CD4-positive, alpha-beta T cell (primary cell): ENCODE data around the gene ENTPD2. TPM values are rescaled to one million over a fixed set of nuclear protein-coding genes. Genes with fewer than 3 reads are reported as not detected.

Experiments used
- ATAC-seq: fragments of 200-7000 bp; cut with Tn5 transposase; one replicate; pipeline ENCODE4 v1.10.0; 2022; ENCODE audit warnings: mild to moderate bottlenecking; ENCODE audit not compliant: poor library complexity
- CTCF ChIA-PET: fragments of 350-600 bp; sonication (Branson Sonifier 250); formaldehyde crosslinking; loops from one replicate; lab custom pipeline; 2021; ENCODE audit warnings: antibody characterized with exemption, inconsistent platforms; lab: Charles Lee
- POLR2A ChIA-PET: fragments of 350-600 bp; sonication (Branson Sonifier 250); formaldehyde crosslinking; loops from one replicate; lab custom pipeline; 2021; ENCODE audit warnings: antibody characterized with exemption, inconsistent platforms; lab: Charles Lee
- DNase-seq, 14 experiments: peaks; one replicate each; pipeline ENCODE4 v3.0.0-alpha.2; 2013 to 2020; ENCODE audit warnings: mixed read lengths in 2 of 14
- H3K27ac ChIP-seq, 2 donors: one replicate each; pipeline versions ENCODE4 v1.5.1 to v1.7.0; 2013; ENCODE audit warnings: low read length in 2 of 2, low read depth in 1 of 2, mild to moderate bottlenecking in 1 of 2
- H3K27me3 ChIP-seq, 2 experiments: 1 replicate in 1 of 2; 2 replicates in 1 of 2; pipeline versions ENCODE4 v1.6.1 to v1.7.0; 2013; ENCODE audit warnings: low read length in 2 of 2, control low read depth in 1 of 2, mild to moderate bottlenecking in 1 of 2, moderate library complexity in 1 of 2; ENCODE audit not compliant: insufficient read depth in 2 of 2, control insufficient read depth in 1 of 2
- H3K36me3 ChIP-seq: one replicate; pipeline ENCODE4 v1.6.1; 2013; ENCODE audit warnings: low read length, control low read depth; ENCODE audit not compliant: insufficient read depth
- H3K4me1 ChIP-seq: one replicate; pipeline ENCODE4 v1.6.1; 2013; ENCODE audit warnings: low read length, control low read depth; ENCODE audit not compliant: insufficient read depth
- H3K4me3 ChIP-seq: one replicate; pipeline ENCODE4 v1.5.1; 2013; ENCODE audit warnings: mild to moderate bottlenecking, low read length, moderate library complexity
- H3K9me3 ChIP-seq, 2 experiments: 1 replicate in 1 of 2; 2 replicates in 1 of 2; pipeline versions ENCODE4 v1.6.1 to v1.7.0; 2013; ENCODE audit warnings: low read length in 2 of 2, mild to moderate bottlenecking in 2 of 2, control low read depth in 1 of 2, moderate library complexity in 1 of 2; ENCODE audit not compliant: control insufficient read depth in 1 of 2, insufficient read depth in 1 of 2
- H3K27ac Mint-ChIP-seq: one replicate; pipeline ENCODE4 v1.8.0; 2020; ENCODE audit warnings: mixed read lengths
- H3K27me3 Mint-ChIP-seq: one replicate; pipeline ENCODE4 v1.8.0; 2021; ENCODE audit warnings: mixed read lengths
- H3K36me3 Mint-ChIP-seq: one replicate; pipeline ENCODE4 v1.8.0; 2021; ENCODE audit warnings: low read depth, mixed read lengths
- H3K4me1 Mint-ChIP-seq: one replicate; pipeline ENCODE4 v1.8.0; 2021; ENCODE audit warnings: low read depth, mixed read lengths
- H3K4me3 Mint-ChIP-seq: one replicate; pipeline ENCODE4 v1.8.0; 2020; ENCODE audit warnings: mild to moderate bottlenecking, mixed read lengths
- H3K9me3 Mint-ChIP-seq: one replicate; pipeline ENCODE4 v1.8.0; 2020; ENCODE audit warnings: mixed read lengths
- intact Hi-C, 2 experiments: fragments of 100-400 bp; cut with DNase I in 1 of 2; cut with micrococcal nuclease in 1 of 2; formaldehyde crosslinking; loops; one replicate each; pipeline versions ENCODE4 v1.15.1 to v1.9.0; 2023 to 2025; cut with DNase I, micrococcal nuclease
- total RNA-seq, 174 experiments: library from RNA in 2 of 174; stranded (reverse) in 2 of 174; gene quantifications; one replicate each; pipeline ENCODE4 v1.2.3 and lab custom pipeline; 2021 to 2026
- TF ChIP-seq, protein P1 (sequence below): fragments of 200-600 bp; IDR thresholded peaks from one replicate; pipeline ENCODE4 v1.8.0; 2022; ENCODE audit warnings: antibody characterized with exemption, mild to moderate bottlenecking

ENTPD2 gene
- total RNA-seq, 2 experiments from 2014 or later = not detected

DNA sequence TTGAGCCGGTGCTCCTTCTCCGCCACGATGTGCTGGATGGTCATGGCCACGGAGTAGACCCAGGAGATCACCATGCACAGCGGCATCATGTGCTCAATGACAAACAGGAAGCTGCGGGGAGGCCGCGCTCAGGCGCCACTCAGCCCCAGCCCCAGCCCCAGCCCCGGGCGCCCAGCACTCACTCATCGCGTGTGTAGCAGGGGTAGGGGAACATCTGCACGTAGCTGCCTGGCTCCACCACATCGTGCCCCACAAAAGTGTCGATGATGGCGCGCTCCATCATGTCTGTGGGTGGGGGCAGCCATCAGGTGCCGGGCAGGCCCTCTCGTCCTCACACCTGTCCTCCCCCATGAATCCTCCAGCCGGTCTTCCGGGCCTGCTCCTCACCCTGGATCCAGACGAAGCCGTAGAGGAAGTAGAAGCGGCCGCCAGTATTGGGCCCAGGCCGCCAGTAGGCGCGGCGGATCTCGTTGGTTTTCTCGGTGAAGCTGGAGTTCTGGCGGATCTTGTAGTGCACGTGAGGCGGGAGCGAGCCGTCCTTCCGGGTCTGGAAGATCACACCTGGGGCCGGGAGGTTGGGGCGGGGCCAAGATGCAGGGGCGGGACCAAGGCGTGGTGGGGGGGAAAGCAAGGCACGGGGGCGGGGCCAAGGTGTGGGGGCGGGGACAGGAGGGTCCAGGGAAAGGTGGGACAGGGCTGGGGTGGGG lies 35.9 kb downstream of the ENTPD2 start:
- Histone ChIP-seq H3K36me3 (peaks cover 42% of the 10 kb centered on the region), H3K4me1 (peaks cover 9% of the 10 kb centered on the region), H3K27me3 (no peaks in the 10 kb centered on the region), H3K27ac (no peak overlapping the region), H3K9me3 (no peaks in the 10 kb centered on the region), H3K4me3 (no peak overlapping the region)
- DNase-seq (no peak), ATAC-seq (no peak)
- no peak overlapping the region for H3K4me3 Mint-ChIP-seq
- POLR2A ChIA-PET = no interaction called here
- no peak overlapping the region for H3K27ac Mint-ChIP-seq
- TF ChIP-seq, protein P1, sequence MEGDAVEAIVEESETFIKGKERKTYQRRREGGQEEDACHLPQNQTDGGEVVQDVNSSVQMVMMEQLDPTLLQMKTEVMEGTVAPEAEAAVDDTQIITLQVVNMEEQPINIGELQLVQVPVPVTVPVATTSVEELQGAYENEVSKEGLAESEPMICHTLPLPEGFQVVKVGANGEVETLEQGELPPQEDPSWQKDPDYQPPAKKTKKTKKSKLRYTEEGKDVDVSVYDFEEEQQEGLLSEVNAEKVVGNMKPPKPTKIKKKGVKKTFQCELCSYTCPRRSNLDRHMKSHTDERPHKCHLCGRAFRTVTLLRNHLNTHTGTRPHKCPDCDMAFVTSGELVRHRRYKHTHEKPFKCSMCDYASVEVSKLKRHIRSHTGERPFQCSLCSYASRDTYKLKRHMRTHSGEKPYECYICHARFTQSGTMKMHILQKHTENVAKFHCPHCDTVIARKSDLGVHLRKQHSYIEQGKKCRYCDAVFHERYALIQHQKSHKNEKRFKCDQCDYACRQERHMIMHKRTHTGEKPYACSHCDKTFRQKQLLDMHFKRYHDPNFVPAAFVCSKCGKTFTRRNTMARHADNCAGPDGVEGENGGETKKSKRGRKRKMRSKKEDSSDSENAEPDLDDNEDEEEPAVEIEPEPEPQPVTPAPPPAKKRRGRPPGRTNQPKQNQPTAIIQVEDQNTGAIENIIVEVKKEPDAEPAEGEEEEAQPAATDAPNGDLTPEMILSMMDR = no peak
- no peaks in the 10 kb centered on the region for H3K27me3 Mint-ChIP-seq
- intact Hi-C loops = no loop called here
- H3K9me3 Mint-ChIP-seq = no peaks in the 10 kb centered on the region
- CTCF ChIA-PET = no interaction called here
- peaks cover 5% of the 10 kb centered on the region for H3K36me3 Mint-ChIP-seq
- H3K4me1 Mint-ChIP-seq = peaks cover 5% of the 10 kb centered on the region

DNA sequence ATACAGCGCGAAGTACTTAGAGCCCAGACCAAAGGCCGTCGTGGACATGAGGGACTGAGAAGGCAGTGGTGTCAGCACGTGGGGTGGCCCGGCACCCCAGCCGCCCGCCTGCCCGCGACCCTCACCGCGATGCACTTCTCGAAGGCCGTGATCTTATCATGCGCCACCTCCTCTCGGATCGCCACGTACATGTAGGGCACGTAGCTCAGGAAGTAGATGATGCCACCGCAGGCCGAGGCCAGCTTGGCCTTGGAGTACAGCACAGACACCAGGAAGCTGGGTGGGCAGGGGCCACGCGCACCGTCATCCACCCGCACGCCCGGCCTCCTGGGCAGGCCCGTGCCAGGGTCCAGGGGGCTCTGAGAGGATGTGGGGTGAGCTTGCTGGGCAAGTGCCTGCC lies 36.8 kb downstream of the ENTPD2 start:
- DNase-seq (no peak), ATAC-seq (no peak)
- CTCF ChIA-PET = no interaction called here
- H3K4me3 Mint-ChIP-seq = no peak overlapping the region
- intact Hi-C loops = no loop called here
- TF ChIP-seq, protein P1 = no peak
- peaks cover 2% of the 10 kb centered on the region for H3K4me1 Mint-ChIP-seq
- no peaks in the 10 kb centered on the region for H3K9me3 ChIP-seq
- no peak overlapping the region for H3K27ac Mint-ChIP-seq
- H3K27me3 Mint-ChIP-seq = no peaks in the 10 kb centered on the region
- no peaks in the 10 kb centered on the region for H3K9me3 Mint-ChIP-seq
- no peaks in the 10 kb centered on the region for H3K27me3 ChIP-seq
- H3K4me1 ChIP-seq = peaks cover 6% of the 10 kb centered on the region
- no peak overlapping the region for H3K4me3 ChIP-seq
- POLR2A ChIA-PET = no interaction called here
- peaks cover 5% of the 10 kb centered on the region for H3K36me3 Mint-ChIP-seq
- peaks cover 49% of the 10 kb centered on the region for H3K36me3 ChIP-seq
- no peak overlapping the region for H3K27ac ChIP-seq

DNA sequence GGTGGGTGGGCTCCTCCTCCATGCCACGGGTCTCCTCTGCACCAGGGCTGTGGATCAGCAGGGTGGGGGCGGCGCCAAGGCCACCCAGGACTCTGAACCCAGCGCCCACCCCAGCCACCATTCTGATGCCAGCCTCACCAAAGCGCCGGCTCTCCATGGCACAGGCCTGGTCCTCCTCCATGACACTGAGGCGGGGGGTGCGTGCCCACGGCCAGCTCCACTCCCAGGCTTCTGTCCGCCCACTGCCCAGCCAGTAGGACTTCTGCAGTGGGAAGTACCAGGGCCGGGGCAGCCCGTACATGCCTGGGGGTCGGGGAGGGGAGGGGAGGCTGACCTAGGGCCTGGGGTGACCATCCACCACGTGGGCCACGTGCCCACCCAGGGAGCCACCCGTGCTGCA lies 37.4 kb downstream of the ENTPD2 start:
- no peak for DNase-seq
- no peak for ATAC-seq
- Histone ChIP-seq H3K36me3 (peaks cover 52% of the 10 kb centered on the region), H3K27ac (no peak overlapping the region), H3K4me3 (no peak overlapping the region), H3K27me3 (no peaks in the 10 kb centered on the region), H3K9me3 (no peaks in the 10 kb centered on the region), H3K4me1 (peaks cover under 1% of the 10 kb centered on the region)
- POLR2A ChIA-PET = no interaction called here
- Mint-ChIP-seq H3K4me1 (no peaks in the 10 kb centered on the region), H3K27ac (no peak overlapping the region), H3K4me3 (no peak overlapping the region), H3K9me3 (no peaks in the 10 kb centered on the region), H3K36me3 (peaks cover 7% of the 10 kb centered on the region), H3K27me3 (no peaks in the 10 kb centered on the region)
- TF ChIP-seq, protein P1 = no peak
- intact Hi-C loops = no loop called here
- CTCF ChIA-PET = no interaction called here
